ENCODE measurements around the gene ELANE.

ELANE gene

DNA sequence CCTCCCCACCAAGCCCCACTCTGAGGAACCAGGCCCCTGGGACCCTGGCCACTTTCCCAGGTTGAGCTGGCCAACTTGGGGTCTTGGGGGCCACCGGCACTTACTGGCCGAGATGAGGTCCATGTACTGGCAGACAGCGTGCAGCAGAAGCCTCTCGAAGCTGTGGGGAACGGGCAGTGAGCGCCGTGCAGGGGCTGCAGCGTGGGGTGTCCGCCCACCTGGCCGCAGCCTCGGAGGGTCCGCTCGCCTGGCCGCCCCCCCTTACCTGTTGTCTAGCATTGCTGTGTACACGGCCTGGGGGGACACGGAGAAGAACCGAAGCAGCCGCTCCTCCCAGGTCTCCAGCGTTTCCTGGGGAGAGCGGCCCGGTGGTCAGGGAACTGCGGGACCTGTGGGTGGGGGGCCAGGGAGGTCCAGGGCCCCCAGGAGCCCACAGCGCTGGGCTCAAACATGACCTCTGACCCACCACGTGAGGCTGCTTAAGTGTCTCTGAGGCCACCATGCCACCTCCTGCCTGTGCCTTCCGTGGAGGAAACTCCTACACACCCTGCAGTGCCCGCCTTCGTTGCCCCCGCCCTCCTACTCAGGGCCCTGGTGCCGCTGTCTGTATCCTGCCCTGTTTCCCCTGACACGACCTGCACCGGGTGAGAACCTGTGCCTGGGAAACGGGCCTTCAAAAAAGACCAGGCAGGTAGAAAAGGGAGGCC, 47.4 kb downstream of the ELANE start:
- DNase-seq (ENCODE audit: extremely low read depth, low read depth) = no peak
- no peak overlapping the region for H3K4me3 ChIP-seq (replicated peaks; ENCODE audit: low read depth, low read length)
- TF ChIP-seq, protein P1, sequence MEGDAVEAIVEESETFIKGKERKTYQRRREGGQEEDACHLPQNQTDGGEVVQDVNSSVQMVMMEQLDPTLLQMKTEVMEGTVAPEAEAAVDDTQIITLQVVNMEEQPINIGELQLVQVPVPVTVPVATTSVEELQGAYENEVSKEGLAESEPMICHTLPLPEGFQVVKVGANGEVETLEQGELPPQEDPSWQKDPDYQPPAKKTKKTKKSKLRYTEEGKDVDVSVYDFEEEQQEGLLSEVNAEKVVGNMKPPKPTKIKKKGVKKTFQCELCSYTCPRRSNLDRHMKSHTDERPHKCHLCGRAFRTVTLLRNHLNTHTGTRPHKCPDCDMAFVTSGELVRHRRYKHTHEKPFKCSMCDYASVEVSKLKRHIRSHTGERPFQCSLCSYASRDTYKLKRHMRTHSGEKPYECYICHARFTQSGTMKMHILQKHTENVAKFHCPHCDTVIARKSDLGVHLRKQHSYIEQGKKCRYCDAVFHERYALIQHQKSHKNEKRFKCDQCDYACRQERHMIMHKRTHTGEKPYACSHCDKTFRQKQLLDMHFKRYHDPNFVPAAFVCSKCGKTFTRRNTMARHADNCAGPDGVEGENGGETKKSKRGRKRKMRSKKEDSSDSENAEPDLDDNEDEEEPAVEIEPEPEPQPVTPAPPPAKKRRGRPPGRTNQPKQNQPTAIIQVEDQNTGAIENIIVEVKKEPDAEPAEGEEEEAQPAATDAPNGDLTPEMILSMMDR (IDR thresholded peaks at IDR 0.05; ENCODE audit: low read depth, low read length, missing control alignments) = no peak

DNA sequence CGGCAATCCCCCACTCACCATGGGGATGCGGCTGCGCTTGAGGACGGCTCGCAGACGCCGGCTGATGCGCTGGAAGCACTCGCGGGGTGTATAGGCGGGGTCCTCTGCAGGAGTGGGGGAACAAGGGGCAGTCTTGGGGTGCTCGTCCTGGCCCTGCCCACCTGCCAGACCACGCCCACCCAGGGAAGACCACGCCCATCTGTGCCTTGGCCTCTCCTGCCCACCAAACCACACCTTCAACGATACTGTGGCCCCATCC, 47.9 kb downstream of the ELANE start:
- TF ChIP-seq, protein P1 (IDR thresholded peaks at IDR 0.05; ENCODE audit: low read depth, low read length, missing control alignments) = no peak
- no peak overlapping the region for H3K4me3 ChIP-seq (replicated peaks; ENCODE audit: low read depth, low read length)
- no peak for DNase-seq (ENCODE audit: extremely low read depth, low read depth)

DNA sequence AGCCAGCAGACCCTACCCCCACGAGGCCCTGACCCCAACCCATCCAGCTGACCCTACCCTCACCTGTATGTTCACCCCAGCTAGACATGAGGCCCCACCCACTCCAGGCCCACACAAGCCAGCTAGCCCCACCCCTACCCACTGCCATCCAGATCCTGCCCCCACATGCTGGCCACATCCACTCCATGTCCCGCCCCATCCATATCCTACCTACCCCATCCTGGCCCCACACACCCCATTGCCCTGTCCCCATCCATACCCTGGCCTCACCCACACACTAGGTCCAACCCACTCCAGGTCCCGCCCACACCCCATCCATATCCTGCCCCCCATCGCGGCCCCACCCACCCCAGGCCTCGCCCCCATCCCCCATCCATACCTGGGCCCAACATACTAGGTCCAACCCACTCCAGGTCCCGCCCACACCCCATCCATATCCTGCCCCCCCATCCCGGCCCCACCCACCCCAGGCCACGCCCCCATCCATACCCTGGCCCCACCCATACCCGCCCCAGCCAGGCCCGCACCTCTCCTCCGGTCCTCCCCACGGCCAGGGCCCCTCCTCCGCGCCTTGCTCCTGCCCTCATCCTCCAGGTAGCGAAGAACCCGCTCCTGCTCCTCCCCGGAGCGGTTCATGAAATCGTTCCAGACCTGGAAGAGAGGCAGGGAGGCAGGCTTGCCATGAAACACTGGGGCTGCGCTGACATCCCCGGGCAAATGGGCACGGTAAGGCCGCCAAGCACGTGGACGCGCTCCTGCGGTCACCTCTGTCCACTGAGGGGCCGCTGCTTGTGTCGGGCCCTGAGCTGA, 48.4 kb downstream of the ELANE start:
- DNase-seq (ENCODE audit: extremely low read depth, low read depth) = no peak
- no peak overlapping the region for H3K4me3 ChIP-seq (replicated peaks; ENCODE audit: low read depth, low read length)
- TF ChIP-seq, protein P1 (IDR thresholded peaks at IDR 0.05; ENCODE audit: low read depth, low read length, missing control alignments) = no peak

DNA sequence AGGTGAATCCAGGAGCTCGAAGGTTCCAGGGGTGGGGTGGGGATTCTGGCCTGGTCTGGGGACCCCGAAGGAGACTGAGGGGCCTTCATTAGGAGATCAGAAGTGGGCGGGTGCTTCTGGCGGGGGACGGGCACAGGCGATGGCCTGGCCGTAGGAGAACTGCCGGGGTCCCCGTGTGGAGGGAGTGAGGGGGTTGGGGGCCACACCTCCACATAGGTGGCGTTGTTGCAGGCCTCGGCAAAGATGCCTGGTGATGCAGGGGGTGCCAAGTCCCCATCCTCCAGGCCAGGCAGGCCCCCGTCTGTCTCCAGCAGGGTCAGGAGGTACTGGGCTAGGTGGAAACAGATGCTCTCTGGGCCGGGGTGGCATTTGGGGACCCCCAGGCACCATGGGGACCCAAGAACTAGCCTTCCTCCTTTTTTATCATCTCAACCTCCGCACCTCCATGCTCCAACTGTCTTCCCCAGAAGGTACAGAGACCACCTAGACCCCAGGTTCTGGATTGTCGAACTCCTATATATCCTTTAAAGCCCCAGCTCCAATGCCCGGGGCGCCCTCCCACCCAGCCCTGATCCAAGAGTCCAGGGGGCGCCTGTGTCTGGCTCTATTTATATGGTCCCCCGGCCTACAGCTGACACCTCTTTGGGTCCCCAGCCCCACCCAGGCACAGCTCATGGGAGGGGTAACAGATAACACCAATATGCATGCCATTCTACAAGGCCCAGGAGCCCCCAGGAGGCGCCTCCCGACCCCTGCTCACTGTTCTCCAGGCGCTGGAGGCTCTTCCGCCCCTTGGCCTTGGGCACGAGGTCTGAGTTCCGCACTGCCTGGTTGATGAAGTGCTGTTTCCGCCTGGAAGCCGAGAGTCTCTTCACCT, 49.4 kb downstream of the ELANE start:
- no peak for DNase-seq (ENCODE audit: extremely low read depth, low read depth)
- H3K4me3 ChIP-seq (replicated peaks; ENCODE audit: low read depth, low read length) = no peak overlapping the region
- TF ChIP-seq, protein P1 (IDR thresholded peaks at IDR 0.05; ENCODE audit: low read depth, low read length, missing control alignments) = no peak

DNA sequence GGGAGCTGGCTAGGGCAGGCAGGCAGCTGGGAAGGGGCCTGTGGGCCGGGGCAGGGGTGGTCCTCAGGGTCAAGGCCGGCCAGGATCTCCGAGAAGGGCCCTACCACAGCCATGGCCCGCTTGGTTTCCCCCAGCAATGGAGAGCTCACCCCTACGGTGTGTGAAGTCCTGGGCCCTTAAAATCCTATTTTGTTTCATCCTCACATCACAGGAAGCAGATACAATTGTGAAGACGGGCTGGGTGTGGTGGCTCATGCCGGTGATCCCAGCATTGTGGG, 49.9 kb downstream of the ELANE start:
- no peak for DNase-seq (ENCODE audit: extremely low read depth, low read depth)
- H3K4me3 ChIP-seq (replicated peaks; ENCODE audit: low read depth, low read length) = no peak overlapping the region
- TF ChIP-seq, protein P1 (IDR thresholded peaks at IDR 0.05; ENCODE audit: low read depth, low read length, missing control alignments) = no peak

DNA sequence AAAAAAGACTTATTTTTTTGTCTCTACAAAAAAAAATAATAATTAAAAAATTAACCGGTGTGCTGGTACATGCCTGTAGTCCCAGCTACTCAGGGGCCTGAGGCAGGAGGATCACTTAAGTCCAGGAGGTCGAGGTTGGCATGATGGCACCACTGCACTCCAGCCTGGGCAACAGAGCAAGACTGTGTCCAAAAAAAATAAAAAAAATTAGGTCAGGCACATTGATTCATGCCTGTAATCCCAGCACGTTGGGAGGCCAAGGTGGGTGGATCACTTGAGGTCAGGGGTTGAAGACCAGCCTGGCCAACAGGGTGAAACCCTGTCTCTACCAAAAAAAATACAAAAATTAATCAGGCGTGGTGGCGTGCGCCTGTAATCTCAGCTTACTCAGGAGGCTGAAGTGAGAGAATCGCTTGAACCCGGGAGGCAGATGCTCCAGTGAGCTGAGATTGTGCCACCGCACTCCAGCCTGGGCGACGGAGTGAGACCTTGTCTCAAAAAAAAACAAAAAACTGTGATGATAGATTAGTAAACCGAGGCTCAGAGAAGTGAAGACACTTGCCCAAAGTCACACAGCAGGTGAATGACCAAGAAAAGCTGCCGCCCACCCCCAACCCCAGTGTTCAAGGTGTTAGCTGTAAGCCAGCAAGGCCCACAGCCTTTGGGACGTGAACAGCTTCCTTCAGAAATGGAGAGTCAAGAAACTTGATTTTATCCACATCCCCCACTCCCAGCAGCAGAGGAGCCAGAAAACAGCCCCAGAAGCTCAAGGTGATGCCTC, 50.5 kb downstream of the ELANE start:
- no peak for DNase-seq (ENCODE audit: extremely low read depth, low read depth)
- TF ChIP-seq, protein P1 (IDR thresholded peaks at IDR 0.05; ENCODE audit: low read depth, low read length, missing control alignments) = no peak
- no peak overlapping the region for H3K4me3 ChIP-seq (replicated peaks; ENCODE audit: low read depth, low read length)
